ENCODE measurements around the gene ATRAID.

Gene ATRAID

DNA sequence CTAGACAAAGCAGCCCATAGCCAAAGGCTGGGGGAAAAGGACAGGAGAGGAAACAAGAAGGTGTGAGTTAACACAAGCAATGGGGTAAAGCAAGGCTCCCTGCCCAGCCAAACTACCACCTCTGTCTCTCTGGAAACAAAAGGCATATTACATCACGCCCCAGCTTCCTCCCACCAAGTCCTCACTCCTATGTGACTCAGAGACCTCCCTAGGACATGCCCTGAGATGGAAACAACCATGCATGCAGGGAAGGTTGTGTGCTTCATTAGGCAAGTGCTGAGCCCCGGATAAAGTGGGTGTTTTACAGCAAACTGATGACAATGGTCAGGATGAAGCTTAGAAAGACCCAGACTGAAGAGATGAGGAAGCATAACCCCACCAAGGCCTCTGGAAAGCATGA lies 9.0 kb upstream of the ATRAID start:
- no peaks in the 10 kb centered on the region for H3K79me2 ChIP-seq (ENCODE audit: insufficient read depth, low read length)
- no peaks in the 10 kb centered on the region for H3K9me2 ChIP-seq (ENCODE audit: low read depth, low read length)
- no peak overlapping the region for H3K4me2 ChIP-seq (ENCODE audit: low read length)
- H3F3A ChIP-seq (ENCODE audit: insufficient read depth, low read length): no peaks in the 10 kb centered on the region
- H3K4me3 ChIP-seq (ENCODE audit: low read depth, low read length, poor library complexity, severe bottlenecking): no peak overlapping the region
- no peaks in the 10 kb centered on the region for H3K27me3 ChIP-seq (ENCODE audit: insufficient read depth, low read length)
- H3K9ac ChIP-seq (ENCODE audit: low read length): no peak overlapping the region
- H3K36me3 ChIP-seq (ENCODE audit: insufficient read depth, low read length): peaks cover 75% of the 10 kb centered on the region
- H3K27ac ChIP-seq (ENCODE audit: low read depth, low read length, poor library complexity, severe bottlenecking): no peak overlapping the region
- no peaks in the 10 kb centered on the region for H3K4me1 ChIP-seq (ENCODE audit: insufficient read depth, low read length, severe bottlenecking)
- TF ChIP-seq, protein P1, sequence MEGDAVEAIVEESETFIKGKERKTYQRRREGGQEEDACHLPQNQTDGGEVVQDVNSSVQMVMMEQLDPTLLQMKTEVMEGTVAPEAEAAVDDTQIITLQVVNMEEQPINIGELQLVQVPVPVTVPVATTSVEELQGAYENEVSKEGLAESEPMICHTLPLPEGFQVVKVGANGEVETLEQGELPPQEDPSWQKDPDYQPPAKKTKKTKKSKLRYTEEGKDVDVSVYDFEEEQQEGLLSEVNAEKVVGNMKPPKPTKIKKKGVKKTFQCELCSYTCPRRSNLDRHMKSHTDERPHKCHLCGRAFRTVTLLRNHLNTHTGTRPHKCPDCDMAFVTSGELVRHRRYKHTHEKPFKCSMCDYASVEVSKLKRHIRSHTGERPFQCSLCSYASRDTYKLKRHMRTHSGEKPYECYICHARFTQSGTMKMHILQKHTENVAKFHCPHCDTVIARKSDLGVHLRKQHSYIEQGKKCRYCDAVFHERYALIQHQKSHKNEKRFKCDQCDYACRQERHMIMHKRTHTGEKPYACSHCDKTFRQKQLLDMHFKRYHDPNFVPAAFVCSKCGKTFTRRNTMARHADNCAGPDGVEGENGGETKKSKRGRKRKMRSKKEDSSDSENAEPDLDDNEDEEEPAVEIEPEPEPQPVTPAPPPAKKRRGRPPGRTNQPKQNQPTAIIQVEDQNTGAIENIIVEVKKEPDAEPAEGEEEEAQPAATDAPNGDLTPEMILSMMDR (IDR thresholded peaks at IDR 0.05; ENCODE audit: low read length): no peak
- no peak overlapping the region for H2AFZ ChIP-seq (ENCODE audit: low read length)
- no peaks in the 10 kb centered on the region for H3K9me3 ChIP-seq (ENCODE audit: low read length)
- H4K20me1 ChIP-seq (ENCODE audit: insufficient read depth, low read length): no peaks in the 10 kb centered on the region

DNA sequence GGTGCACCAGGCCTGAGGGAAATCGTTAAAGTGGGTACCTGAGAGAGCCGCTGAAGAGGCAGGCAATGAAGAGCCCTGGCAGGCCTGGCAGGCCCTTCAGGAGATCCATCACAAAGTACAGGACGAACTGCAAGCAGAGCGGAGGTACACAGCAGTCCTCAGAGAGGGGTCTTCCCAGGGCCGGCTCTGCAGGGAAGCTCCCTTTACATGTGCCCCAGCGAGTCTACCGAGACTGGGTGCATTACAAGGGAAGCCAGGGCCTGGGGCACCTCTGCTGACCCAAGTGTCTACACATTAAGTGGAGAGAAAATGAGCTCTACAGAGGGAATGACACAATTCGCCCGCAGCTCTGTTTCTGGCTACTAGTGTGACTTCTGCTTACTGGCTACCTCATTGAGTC lies 8.1 kb upstream of the ATRAID start:
- TF ChIP-seq, protein P1 (IDR thresholded peaks at IDR 0.05; ENCODE audit: low read length): no peak
- no peak for TF ChIP-seq EZH2 (IDR thresholded peaks at IDR 0.05; ENCODE audit: borderline replicate concordance, low read length)
- no peak overlapping the region for H3K27ac ChIP-seq (ENCODE audit: low read depth, low read length, poor library complexity, severe bottlenecking)
- H3K36me3 ChIP-seq (ENCODE audit: insufficient read depth, low read length): peaks cover 84% of the 10 kb centered on the region

DNA sequence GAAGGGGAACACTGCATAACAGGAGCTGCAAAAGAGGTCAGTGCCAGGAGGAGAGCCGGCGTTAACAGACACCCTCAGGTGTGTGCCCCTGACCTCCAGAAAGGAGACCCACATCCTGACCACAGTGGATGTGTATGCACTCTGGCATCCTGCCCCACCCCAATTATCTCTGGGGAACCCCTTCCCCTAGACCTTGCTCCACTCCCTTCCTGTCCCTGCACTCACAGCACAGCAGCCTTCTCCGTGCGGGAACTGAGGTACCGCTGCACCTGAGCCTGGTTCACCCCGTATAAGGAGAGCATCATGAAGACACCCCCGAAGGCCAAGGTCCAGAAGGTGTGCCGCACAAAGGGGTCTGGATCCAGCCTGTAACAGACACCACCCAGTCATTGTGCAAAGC lies 7.3 kb upstream of the ATRAID start:
- Histone ChIP-seq H3K9me3 (ENCODE audit: low read length) (no peaks in the 10 kb centered on the region), H3K4me3 (ENCODE audit: low read depth, low read length, poor library complexity, severe bottlenecking) (no peak overlapping the region), H3K27me3 (ENCODE audit: insufficient read depth, low read length) (no peaks in the 10 kb centered on the region), H4K20me1 (ENCODE audit: insufficient read depth, low read length) (no peaks in the 10 kb centered on the region), H3K36me3 (ENCODE audit: insufficient read depth, low read length) (peaks cover 87% of the 10 kb centered on the region), H3F3A (ENCODE audit: insufficient read depth, low read length) (no peaks in the 10 kb centered on the region), H3K9me2 (ENCODE audit: low read depth, low read length) (no peaks in the 10 kb centered on the region), H3K27ac (ENCODE audit: low read depth, low read length, poor library complexity, severe bottlenecking) (no peak overlapping the region), H3K4me2 (ENCODE audit: low read length) (no peak overlapping the region), H2AFZ (ENCODE audit: low read length) (no peak overlapping the region), H3K9ac (ENCODE audit: low read length) (no peak overlapping the region), H3K4me1 (ENCODE audit: insufficient read depth, low read length, severe bottlenecking) (peaks cover 1% of the 10 kb centered on the region), H3K79me2 (ENCODE audit: insufficient read depth, low read length) (no peaks in the 10 kb centered on the region)
- TF ChIP-seq EZH2 (IDR thresholded peaks at IDR 0.05; ENCODE audit: borderline replicate concordance, low read length): no peak
- TF ChIP-seq, protein P1 (IDR thresholded peaks at IDR 0.05; ENCODE audit: low read length): no peak

More for the DNA sequence above, 8.1 kb upstream of the ATRAID start:
- Histone ChIP-seq H2AFZ (ENCODE audit: low read length) (no peak overlapping the region), H3K4me1 (ENCODE audit: insufficient read depth, low read length, severe bottlenecking) (no peaks in the 10 kb centered on the region), H3K9me3 (ENCODE audit: low read length) (no peaks in the 10 kb centered on the region), H3K9me2 (ENCODE audit: low read depth, low read length) (no peaks in the 10 kb centered on the region), H3K79me2 (ENCODE audit: insufficient read depth, low read length) (no peaks in the 10 kb centered on the region), H3K9ac (ENCODE audit: low read length) (no peak overlapping the region), H3K4me2 (ENCODE audit: low read length) (no peak overlapping the region), H4K20me1 (ENCODE audit: insufficient read depth, low read length) (no peaks in the 10 kb centered on the region), H3K27me3 (ENCODE audit: insufficient read depth, low read length) (no peaks in the 10 kb centered on the region), H3K4me3 (ENCODE audit: low read depth, low read length, poor library complexity, severe bottlenecking) (no peak overlapping the region), H3F3A (ENCODE audit: insufficient read depth, low read length) (no peaks in the 10 kb centered on the region)
